Retina (tissue), 1 donor: ENCODE data around the gene BBX.

Experiments used
- DNase-seq: peaks from one replicate; pipeline ENCODE4 v3.0.0-alpha.2; 2016

The BBX gene

GRCh38 chr3:107850681-107851080 lies 327.9 kb downstream of the BBX start:
- no peak for DNase-seq

GRCh38 chr3:107853821-107854220 lies 331.1 kb downstream of the BBX start:
- DNase-seq, result no peak

DNA sequence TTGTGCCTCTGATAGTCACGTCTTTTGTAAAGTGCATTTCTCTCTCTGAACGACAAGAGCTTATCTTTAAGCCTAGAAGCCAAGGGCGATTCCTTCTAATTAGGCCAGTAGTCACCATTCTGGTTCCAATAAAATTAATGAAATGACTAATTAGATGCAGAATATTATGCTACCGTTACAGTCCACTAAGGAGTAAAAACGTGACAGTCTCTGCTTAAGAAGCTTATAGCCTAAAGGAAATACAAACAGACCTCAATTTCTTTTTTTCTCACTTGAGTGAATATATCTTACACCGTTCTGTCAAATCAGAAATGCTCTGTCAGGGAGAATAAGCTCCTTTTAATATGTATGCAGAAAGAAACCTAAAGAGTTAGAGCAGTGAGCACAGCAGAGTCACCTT lies 332.0 kb downstream of the BBX start:
- no peak for DNase-seq

DNA sequence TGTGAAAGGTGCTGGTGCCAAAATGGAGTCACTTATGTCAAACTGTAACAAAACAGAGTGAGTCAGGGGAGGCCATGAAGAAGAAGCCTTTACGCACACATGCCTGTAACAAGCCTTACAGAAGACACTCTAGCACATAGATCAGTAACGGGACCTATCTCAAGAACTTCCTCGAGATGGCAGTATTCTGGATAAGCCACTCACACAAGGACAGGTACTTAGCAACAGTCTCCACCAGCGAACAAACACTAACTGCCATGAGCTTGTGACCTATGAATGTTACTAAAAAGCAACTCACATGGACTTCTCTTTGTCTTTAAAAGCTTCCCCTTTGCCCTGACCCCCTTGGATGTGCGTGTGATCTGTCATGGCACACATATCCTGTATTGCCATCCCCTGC lies 332.9 kb downstream of the BBX start:
- no peak for DNase-seq

GRCh38 chr3:107857854-107858253 lies 335.1 kb downstream of the BBX start:
- DNase-seq, result no peak

DNA sequence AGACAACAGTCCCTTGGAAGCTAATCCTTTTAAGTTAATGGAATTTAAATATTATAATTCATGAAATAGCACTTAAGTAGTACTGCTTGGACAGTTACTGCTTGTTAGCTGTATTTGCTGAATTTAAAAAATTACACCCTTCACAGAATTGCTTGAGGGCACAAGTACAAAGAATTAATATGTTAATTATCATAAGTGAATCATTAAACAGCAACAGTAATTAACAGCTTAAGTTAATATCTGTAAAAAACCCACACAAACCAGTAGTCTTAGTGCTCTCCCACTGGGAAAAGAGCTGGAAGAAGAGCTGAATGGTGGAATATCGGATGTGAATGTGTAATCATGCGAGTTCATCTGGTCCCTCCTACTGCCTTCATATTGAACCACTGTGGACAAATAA lies 336.1 kb downstream of the BBX start:
- no peak for DNase-seq
